Endodermal cell (in vitro differentiated cells): ENCODE data around the gene MEF2A. TPM values are rescaled to one million over a fixed set of nuclear protein-coding genes. Genes with fewer than 3 reads are reported as not detected.
A peak's percentile ranks its signal among the peaks of the same experiment; 100 is the strongest.

Experiments used
- DNase-seq: peaks from one replicate; pipeline ENCODE4 v3.0.0-alpha.2; 2017
- H3K27ac ChIP-seq: 2 replicates; pipeline ENCODE4 v1.5.1; 2013; ENCODE audit warnings: mild to moderate bottlenecking, low read depth, low read length, moderate library complexity
- H3K27me3 ChIP-seq: 2 replicates; pipeline ENCODE4 v1.6.1; 2013; ENCODE audit warnings: mild to moderate bottlenecking, low read length, moderate library complexity; ENCODE audit not compliant: insufficient read depth, control insufficient read depth, poor library complexity, severe bottlenecking
- H3K36me3 ChIP-seq: 2 replicates; pipeline ENCODE4 v1.7.0; 2013; ENCODE audit warnings: mild to moderate bottlenecking, low read length, moderate library complexity; ENCODE audit not compliant: control insufficient read depth, insufficient read depth
- H3K4me1 ChIP-seq: one replicate; pipeline ENCODE4 v1.7.0; 2013; ENCODE audit warnings: low read length; ENCODE audit not compliant: control insufficient read depth, insufficient read depth
- H3K4me3 ChIP-seq: 2 replicates; pipeline ENCODE4 v1.5.1; 2013; ENCODE audit warnings: mild to moderate bottlenecking, low read length, moderate library complexity
- H3K9ac ChIP-seq: 2 replicates; pipeline ENCODE4 v1.6.1; 2013; ENCODE audit warnings: mild to moderate bottlenecking, low read length, moderate library complexity; ENCODE audit not compliant: poor library complexity, severe bottlenecking; ENCODE audit errors: extremely low read depth
- H3K9me3 ChIP-seq: 2 replicates; pipeline ENCODE4 v1.6.1; 2013; ENCODE audit warnings: mild to moderate bottlenecking, low read length, moderate library complexity; ENCODE audit not compliant: control insufficient read depth
- H3K27ac Mint-ChIP-seq: 2 replicates; pipeline ENCODE4 v1.8.0; 2020; ENCODE audit warnings: mixed read lengths
- H3K27me3 Mint-ChIP-seq: 2 replicates; pipeline ENCODE4 v1.8.0; 2021; ENCODE audit warnings: mild to moderate bottlenecking, mixed read lengths; ENCODE audit not compliant: insufficient read depth
- H3K36me3 Mint-ChIP-seq: 2 replicates; pipeline ENCODE4 v1.8.0; 2020; ENCODE audit warnings: low read depth, mixed read lengths
- H3K4me1 Mint-ChIP-seq: 2 replicates; pipeline ENCODE4 v1.8.0; 2020; ENCODE audit warnings: mixed read lengths
- H3K4me3 Mint-ChIP-seq: 2 replicates; pipeline ENCODE4 v1.8.0; 2020; ENCODE audit warnings: mild to moderate bottlenecking, moderate library complexity, mixed read lengths
- H3K9me3 Mint-ChIP-seq: 2 replicates; pipeline ENCODE4 v1.8.0; 2020; ENCODE audit warnings: mild to moderate bottlenecking, mixed read lengths
- CTCF ChIP-seq: fragments of 200-600 bp; sonication (generic); conservative IDR thresholded peaks from 2 replicates; pipeline ENCODE4 v1.5.0; 2021; ENCODE audit warnings: antibody characterized with exemption, mild to moderate bottlenecking
- WGBS, 2 experiments: methylation state at CpG; one replicate each; pipeline versions ENCODE4 v1.1.5 to v1.1.7; 2013; ENCODE audit warnings: missing lambda C conversion rate in 2 of 2, mixed read lengths in 1 of 2; ENCODE audit not compliant: insufficient coverage in 1 of 2, insufficient read length in 1 of 2; 5-methylcytosine and 5-hydroxymethylcytosine counted together
- total RNA-seq, 2 donors: library from RNA; stranded (reverse); fragmentation: NEBNext Ultra II Directional in 1 of 2; extraction: Animal tissue kit (Norgen Biotek cat#: 25700) in 1 of 2; gene quantifications; 2 replicates in 1 of 2; 3 replicates in 1 of 2; pipeline ENCODE4 v1.2.1, GENCODE V29; 2021

MEF2A gene
- total RNA-seq, 2 donors from 2014 or later, result 23.5 to 28.6 TPM

GRCh38 chr15:99729920-99730319, 164.1 kb downstream of the MEF2A start:
- H3K4me3 Mint-ChIP-seq, result no peak overlapping the region
- peaks cover 15% of the 10 kb centered on the region for H3K9me3 Mint-ChIP-seq
- peaks cover 10% of the 10 kb centered on the region for H3K9me3 ChIP-seq
- peaks cover 12% of the 10 kb centered on the region for H3K27me3 Mint-ChIP-seq
- peaks cover 19% of the 10 kb centered on the region for H3K27me3 ChIP-seq
- peak; percentile 79 for DNase-seq
- H3K4me3 ChIP-seq, result no peak overlapping the region
- H3K4me1 Mint-ChIP-seq, result peaks cover 23% of the 10 kb centered on the region
- no peak overlapping the region for H3K27ac ChIP-seq
- 89 to 90% methylated on average over 2 to 3 of the region's 3 CpGs for WGBS, 2 experiments
- H3K27ac Mint-ChIP-seq, result no peak overlapping the region
- H3K9ac ChIP-seq, result no peak overlapping the region
- peaks cover 36% of the 10 kb centered on the region for H3K36me3 Mint-ChIP-seq
- peaks cover 5% of the 10 kb centered on the region for H3K4me1 ChIP-seq
- peaks cover 11% of the 10 kb centered on the region for H3K36me3 ChIP-seq
- TF ChIP-seq CTCF, result peak; percentile 73

GRCh38 chr15:99731336-99732123, 165.7 kb downstream of the MEF2A start:
- no peaks in the 10 kb centered on the region for H3K9me3 Mint-ChIP-seq
- H3K4me3 Mint-ChIP-seq, result peak overlapping the region; percentile 70
- Histone ChIP-seq H3K36me3 (peaks cover 11% of the 10 kb centered on the region), H3K9me3 (no peaks in the 10 kb centered on the region), H3K4me3 (peak overlapping the region; percentile 83), H3K4me1 (peaks cover 7% of the 10 kb centered on the region), H3K27me3 (peaks cover 19% of the 10 kb centered on the region), H3K27ac (no peak overlapping the region), H3K9ac (no peak overlapping the region)
- no peak overlapping the region for H3K27ac Mint-ChIP-seq
- TF ChIP-seq CTCF, result no peak
- DNase-seq, result peak; percentile 77
- H3K27me3 Mint-ChIP-seq, result peaks cover 23% of the 10 kb centered on the region
- H3K4me1 Mint-ChIP-seq, result peaks cover 23% of the 10 kb centered on the region
- H3K36me3 Mint-ChIP-seq, result peaks cover 23% of the 10 kb centered on the region
- 46 to 51% methylated on average over 18 to 23 of the region's 26 CpGs for WGBS, 2 experiments

- DNase-seq, result no peak
- H3K36me3 ChIP-seq, result peaks cover 11% of the 10 kb centered on the region
- no peak for TF ChIP-seq CTCF
- Mint-ChIP-seq H3K27ac (no peak overlapping the region), H3K27me3 (peaks cover 30% of the 10 kb centered on the region), H3K4me1 (peaks cover 23% of the 10 kb centered on the region), H3K9me3 (no peaks in the 10 kb centered on the region), H3K4me3 (peak overlapping the region; percentile 70), H3K36me3 (peaks cover 19% of the 10 kb centered on the region)
- peaks cover 21% of the 10 kb centered on the region for H3K27me3 ChIP-seq
- H3K27ac ChIP-seq, result no peak overlapping the region
- WGBS, 2 experiments, result 28 to 32% methylated on average over 18 of the region's 18 CpGs
- peak overlapping the region; percentile 13 for H3K9ac ChIP-seq
- peak overlapping the region; percentile 83 for H3K4me3 ChIP-seq
- no peaks in the 10 kb centered on the region for H3K9me3 ChIP-seq
- H3K4me1 ChIP-seq, result peaks cover 7% of the 10 kb centered on the region
Observed at GRCh38 chr15:99732124-99732750, 166.5 kb downstream of the MEF2A start.
